GM12878 (cell line): ENCODE measurements around the gene PDE3B. TPM values are rescaled to one million over a fixed set of nuclear protein-coding genes. Genes with fewer than 3 reads are reported as not detected.
A peak's percentile ranks its signal among the peaks of the same experiment; 100 is the strongest.

ENCODE experiments used
- BMI1 ChIP-seq: fragments of 450-650 bp; IDR thresholded peaks from 2 replicates; pipeline ENCODE4 v1.6.1; 2016; ENCODE audit warnings: mild to moderate bottlenecking, moderate library complexity, borderline replicate concordance
- BRCA1 ChIP-seq: IDR thresholded peaks from 2 replicates; pipeline ENCODE4 v1.6.1; 2011; ENCODE audit warnings: low read depth, low read length, improper control_type of control experiment
- EED ChIP-seq: sonication (generic); IDR thresholded peaks from 2 replicates; pipeline ENCODE4 v1.6.1; 2016; ENCODE audit warnings: antibody characterized with exemption, low read depth
- EGR1 ChIP-seq, 2 experiments: IDR thresholded peaks; 1 replicate in 1 of 2; 2 replicates in 1 of 2; pipeline ENCODE4 v1.6.1; 2011 to 2012; ENCODE audit warnings: low read depth in 2 of 2, low read length in 2 of 2, borderline replicate concordance in 1 of 2, mild to moderate bottlenecking in 1 of 2, moderate library complexity in 1 of 2
- ESRRA ChIP-seq: IDR thresholded peaks from 2 replicates; pipeline ENCODE4 v1.6.1; 2012; ENCODE audit warnings: mild to moderate bottlenecking, low read length, improper control_type of control experiment
- EZH2 ChIP-seq: IDR thresholded peaks from 2 replicates; pipeline ENCODE4 v1.6.1; 2012; ENCODE audit warnings: low read depth, mild to moderate bottlenecking, control low read depth, inconsistent platforms, low read length, borderline replicate concordance; ENCODE audit not compliant: control insufficient read depth
- HCFC1 ChIP-seq: fragments of 150-350 bp; IDR thresholded peaks from 2 replicates; pipeline ENCODE4 v1.6.1; 2014; ENCODE audit warnings: low read length
- MEF2A ChIP-seq: IDR thresholded peaks from 2 replicates; pipeline ENCODE4 v1.6.1; 2011; ENCODE audit warnings: low read depth, mild to moderate bottlenecking, low read length, moderate library complexity; ENCODE audit not compliant: insufficient read depth
- MTA2 ChIP-seq: fragments of 450-650 bp; IDR thresholded peaks from 2 replicates; pipeline ENCODE4 v1.6.1; 2016; ENCODE audit warnings: low read depth, mild to moderate bottlenecking, moderate library complexity
- NBN ChIP-seq: fragments of 450-650 bp; IDR thresholded peaks from 2 replicates; pipeline ENCODE4 v1.6.1; 2016
- NR2F1 ChIP-seq: fragments of 450-650 bp; conservative IDR thresholded peaks from 2 replicates; pipeline ENCODE4 v1.6.1; 2017; ENCODE audit warnings: mild to moderate bottlenecking
- STAT1 ChIP-seq: fragments of 450-650 bp; conservative IDR thresholded peaks from 2 replicates; pipeline ENCODE4 v1.6.1; 2014; ENCODE audit warnings: antibody characterized with exemption, mild to moderate bottlenecking
- SUZ12 ChIP-seq: fragments of 200-600 bp; sonication (generic); IDR thresholded peaks from one replicate; pipeline ENCODE4 v1.6.1; 2018; ENCODE audit warnings: antibody characterized with exemption, mild to moderate bottlenecking; ENCODE audit not compliant: unreplicated experiment
- TCF12 ChIP-seq: IDR thresholded peaks from 2 replicates; pipeline ENCODE4 v1.6.1; 2011; ENCODE audit warnings: low read depth, mild to moderate bottlenecking, low read length
- ZBED1 ChIP-seq: IDR thresholded peaks from 2 replicates; pipeline ENCODE4 v1.6.1; 2016; ENCODE audit warnings: borderline replicate concordance
- ZSCAN29 ChIP-seq: fragments of 450-650 bp; IDR thresholded peaks from 2 replicates; pipeline ENCODE4 v1.6.1; 2017; ENCODE audit warnings: mild to moderate bottlenecking, moderate library complexity
- polyA plus RNA-seq, 11 experiments: library from polyadenylated mRNA; depleted of rRNA in 4 of 11; unstranded in 6 of 11; stranded (reverse) in 5 of 11; fragments of >200 nt; fragmentation: Nextera tagmentation in 4 of 11; fragmentation: Illumina TruSeq in 1 of 11; extraction: Ambion mirVana in 4 of 11; extraction: Trizol in 1 of 11; gene quantifications; 1 replicate in 1 of 11; 2 replicates in 10 of 11; pipeline versions ENCODE4 v1.2.1 to v1.2.3, GENCODE V29; 2011 to 2016; ENCODE audit warnings: inconsistent platforms in 2 of 11, missing spikeins in 2 of 11, low read depth in 1 of 11
- total RNA-seq, 4 experiments: library from RNA; depleted of rRNA in 3 of 4; stranded (reverse); fragments of >200 nt in 3 of 4; fragmentation: Illumina TruSeq in 1 of 4; extraction: Trizol in 1 of 4; gene quantifications; 2 replicates each; pipeline versions ENCODE4 v1.2.1 to v1.2.3, GENCODE V29; 2013 to 2021
- TF ChIP-seq, protein P1 (sequence below): IDR thresholded peaks from 2 replicates; pipeline ENCODE4 v1.6.1; 2012; ENCODE audit warnings: mild to moderate bottlenecking, low read depth, low read length
- TF ChIP-seq, protein P2 (sequence below): fragments of 450-650 bp; IDR thresholded peaks from 2 replicates; pipeline ENCODE4 v1.6.1; 2016; ENCODE audit warnings: mild to moderate bottlenecking
- TF ChIP-seq, protein P3 (sequence below): fragments of 450-650 bp; IDR thresholded peaks from 2 replicates; pipeline ENCODE4 v1.6.1; 2018; ENCODE audit warnings: mild to moderate bottlenecking, low read depth, moderate library complexity; ENCODE audit not compliant: partially characterized antibody

Gene PDE3B
- total and polyA plus RNA-seq, 10 of the 15 experiments (the other 5 are each of a cell fraction or from before 2014, with no cell fraction given), result 0.04 to 3.1 (median 1.9) TPM

DNA sequence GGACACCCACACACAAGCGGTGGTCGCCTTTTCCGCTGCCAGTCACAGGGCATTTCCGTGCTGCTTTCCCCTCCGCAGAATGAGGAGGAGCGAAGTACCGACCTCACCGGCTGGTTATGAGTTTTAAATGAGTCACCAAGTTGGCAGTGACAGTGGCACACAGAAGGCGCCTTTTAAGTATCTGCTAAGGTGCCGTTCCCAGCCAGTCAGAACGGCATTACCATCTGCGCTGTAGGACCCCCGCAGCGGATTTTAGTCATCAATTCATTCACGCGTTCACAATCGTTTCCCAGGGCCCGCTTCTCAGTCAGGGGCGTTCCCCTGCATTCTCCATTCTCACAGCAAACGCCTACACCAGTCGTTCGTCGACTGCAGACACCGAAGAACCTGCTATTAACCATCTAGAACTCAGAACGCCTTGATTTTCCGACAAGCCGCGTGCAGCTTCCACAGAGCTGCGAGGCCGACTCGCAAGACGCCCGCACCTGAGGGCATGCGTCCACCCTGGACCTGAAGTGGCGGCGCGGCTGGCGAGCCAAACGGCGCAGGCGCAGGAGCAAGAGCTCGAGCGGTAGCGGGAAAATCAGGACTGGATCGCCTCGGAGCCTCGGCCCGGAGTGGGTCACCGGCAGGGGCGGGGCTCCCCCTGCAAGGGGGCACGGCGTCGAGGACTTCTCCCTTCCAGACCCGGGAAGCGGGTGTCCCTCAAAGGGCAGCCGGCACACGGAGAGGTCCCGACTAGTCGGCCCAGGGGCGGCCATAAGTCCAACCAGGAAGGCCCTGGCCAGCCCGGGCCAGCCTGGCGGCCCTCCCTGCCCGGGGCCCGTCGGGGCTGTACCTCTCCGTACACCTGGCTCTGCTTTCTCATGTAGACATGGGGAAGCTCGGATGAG is 247.8 kb downstream of the PDE3B start (continued):
- TF ChIP-seq, protein P1, sequence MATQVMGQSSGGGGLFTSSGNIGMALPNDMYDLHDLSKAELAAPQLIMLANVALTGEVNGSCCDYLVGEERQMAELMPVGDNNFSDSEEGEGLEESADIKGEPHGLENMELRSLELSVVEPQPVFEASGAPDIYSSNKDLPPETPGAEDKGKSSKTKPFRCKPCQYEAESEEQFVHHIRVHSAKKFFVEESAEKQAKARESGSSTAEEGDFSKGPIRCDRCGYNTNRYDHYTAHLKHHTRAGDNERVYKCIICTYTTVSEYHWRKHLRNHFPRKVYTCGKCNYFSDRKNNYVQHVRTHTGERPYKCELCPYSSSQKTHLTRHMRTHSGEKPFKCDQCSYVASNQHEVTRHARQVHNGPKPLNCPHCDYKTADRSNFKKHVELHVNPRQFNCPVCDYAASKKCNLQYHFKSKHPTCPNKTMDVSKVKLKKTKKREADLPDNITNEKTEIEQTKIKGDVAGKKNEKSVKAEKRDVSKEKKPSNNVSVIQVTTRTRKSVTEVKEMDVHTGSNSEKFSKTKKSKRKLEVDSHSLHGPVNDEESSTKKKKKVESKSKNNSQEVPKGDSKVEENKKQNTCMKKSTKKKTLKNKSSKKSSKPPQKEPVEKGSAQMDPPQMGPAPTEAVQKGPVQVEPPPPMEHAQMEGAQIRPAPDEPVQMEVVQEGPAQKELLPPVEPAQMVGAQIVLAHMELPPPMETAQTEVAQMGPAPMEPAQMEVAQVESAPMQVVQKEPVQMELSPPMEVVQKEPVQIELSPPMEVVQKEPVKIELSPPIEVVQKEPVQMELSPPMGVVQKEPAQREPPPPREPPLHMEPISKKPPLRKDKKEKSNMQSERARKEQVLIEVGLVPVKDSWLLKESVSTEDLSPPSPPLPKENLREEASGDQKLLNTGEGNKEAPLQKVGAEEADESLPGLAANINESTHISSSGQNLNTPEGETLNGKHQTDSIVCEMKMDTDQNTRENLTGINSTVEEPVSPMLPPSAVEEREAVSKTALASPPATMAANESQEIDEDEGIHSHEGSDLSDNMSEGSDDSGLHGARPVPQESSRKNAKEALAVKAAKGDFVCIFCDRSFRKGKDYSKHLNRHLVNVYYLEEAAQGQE, result no peak
- TF ChIP-seq, protein P2, sequence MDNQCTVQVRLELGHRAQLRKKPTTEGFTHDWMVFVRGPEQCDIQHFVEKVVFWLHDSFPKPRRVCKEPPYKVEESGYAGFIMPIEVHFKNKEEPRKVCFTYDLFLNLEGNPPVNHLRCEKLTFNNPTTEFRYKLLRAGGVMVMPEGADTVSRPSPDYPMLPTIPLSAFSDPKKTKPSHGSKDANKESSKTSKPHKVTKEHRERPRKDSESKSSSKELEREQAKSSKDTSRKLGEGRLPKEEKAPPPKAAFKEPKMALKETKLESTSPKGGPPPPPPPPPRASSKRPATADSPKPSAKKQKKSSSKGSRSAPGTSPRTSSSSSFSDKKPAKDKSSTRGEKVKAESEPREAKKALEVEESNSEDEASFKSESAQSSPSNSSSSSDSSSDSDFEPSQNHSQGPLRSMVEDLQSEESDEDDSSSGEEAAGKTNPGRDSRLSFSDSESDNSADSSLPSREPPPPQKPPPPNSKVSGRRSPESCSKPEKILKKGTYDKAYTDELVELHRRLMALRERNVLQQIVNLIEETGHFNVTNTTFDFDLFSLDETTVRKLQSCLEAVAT, result no peak
- no peak for TF ChIP-seq SUZ12
- no peak for TF ChIP-seq MEF2A
- TF ChIP-seq EZH2, result no peak
- TF ChIP-seq NBN, result no peak
- TF ChIP-seq HCFC1, result no peak
- TF ChIP-seq STAT1, result no peak
- TF ChIP-seq, protein P3, sequence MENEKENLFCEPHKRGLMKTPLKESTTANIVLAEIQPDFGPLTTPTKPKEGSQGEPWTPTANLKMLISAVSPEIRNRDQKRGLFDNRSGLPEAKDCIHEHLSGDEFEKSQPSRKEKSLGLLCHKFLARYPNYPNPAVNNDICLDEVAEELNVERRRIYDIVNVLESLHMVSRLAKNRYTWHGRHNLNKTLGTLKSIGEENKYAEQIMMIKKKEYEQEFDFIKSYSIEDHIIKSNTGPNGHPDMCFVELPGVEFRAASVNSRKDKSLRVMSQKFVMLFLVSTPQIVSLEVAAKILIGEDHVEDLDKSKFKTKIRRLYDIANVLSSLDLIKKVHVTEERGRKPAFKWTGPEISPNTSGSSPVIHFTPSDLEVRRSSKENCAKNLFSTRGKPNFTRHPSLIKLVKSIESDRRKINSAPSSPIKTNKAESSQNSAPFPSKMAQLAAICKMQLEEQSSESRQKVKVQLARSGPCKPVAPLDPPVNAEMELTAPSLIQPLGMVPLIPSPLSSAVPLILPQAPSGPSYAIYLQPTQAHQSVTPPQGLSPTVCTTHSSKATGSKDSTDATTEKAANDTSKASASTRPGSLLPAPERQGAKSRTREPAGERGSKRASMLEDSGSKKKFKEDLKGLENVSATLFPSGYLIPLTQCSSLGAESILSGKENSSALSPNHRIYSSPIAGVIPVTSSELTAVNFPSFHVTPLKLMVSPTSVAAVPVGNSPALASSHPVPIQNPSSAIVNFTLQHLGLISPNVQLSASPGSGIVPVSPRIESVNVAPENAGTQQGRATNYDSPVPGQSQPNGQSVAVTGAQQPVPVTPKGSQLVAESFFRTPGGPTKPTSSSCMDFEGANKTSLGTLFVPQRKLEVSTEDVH, result no peak
- no peak for TF ChIP-seq ZBED1
- no peak for TF ChIP-seq NR2F1
- peak; percentile 35; the same call in 1 of the 2 replicates for TF ChIP-seq TCF12
- TF ChIP-seq BRCA1, result no peak
- TF ChIP-seq MTA2, result no peak
- no peak for TF ChIP-seq ESRRA
- TF ChIP-seq EGR1 (IDR thresholded peaks at IDR 0.05; ENCODE audit: borderline replicate concordance in 1 of 2, low read depth in 2 of 2, low read length in 2 of 2), result 0 out of 3 replicates have a peak, but pooled peaks of 1 of the 2 experiments have one; percentile 33
- no peak; the same call in 1 of the 2 replicates for TF ChIP-seq EED
- TF ChIP-seq ZSCAN29, result no peak
- TF ChIP-seq BMI1, result no peak
